IPS DF 4.7 (cell line): Measurements from ENCODE around the gene IFI27L1.

Experiments
- DNase-seq: peaks from one replicate; pipeline ENCODE4 v3.0.0-alpha.2; 2013; ENCODE audit warnings: low spot score; ENCODE audit errors: extremely low read depth

The IFI27L1 gene

DNA sequence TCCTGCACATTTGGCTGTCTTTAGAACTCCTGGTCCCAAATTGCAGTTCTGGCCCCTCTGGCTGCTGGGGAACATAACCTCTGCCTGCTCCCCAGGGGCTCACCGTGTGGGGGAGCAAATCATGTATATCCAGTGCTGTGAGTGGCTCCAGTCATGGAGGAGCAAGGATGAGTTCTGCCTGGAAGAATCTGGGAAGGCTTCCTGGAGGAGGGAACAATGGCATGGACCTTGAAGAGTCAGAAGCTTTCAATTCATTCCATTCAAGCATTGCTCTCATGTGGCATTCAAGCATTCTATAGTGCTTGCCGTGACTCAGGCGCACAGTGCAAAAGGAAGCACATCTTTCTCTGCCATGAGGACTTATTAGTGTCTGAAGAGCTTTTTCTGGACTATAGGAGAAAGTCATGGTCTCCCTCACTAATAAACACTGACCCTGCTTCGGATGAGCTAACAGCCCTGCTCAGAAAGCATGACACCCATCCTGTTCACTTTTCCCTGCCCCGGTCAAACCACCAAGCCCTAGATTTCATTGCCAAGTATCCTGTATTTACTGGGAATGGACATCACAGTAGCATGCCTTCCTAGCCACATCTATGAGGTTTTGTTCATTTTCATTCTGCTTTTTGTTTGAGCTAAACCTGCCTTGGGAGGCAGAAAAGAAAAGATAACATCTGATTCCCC lies 32.9 kb downstream of the IFI27L1 start:
- no peak for DNase-seq

DNA sequence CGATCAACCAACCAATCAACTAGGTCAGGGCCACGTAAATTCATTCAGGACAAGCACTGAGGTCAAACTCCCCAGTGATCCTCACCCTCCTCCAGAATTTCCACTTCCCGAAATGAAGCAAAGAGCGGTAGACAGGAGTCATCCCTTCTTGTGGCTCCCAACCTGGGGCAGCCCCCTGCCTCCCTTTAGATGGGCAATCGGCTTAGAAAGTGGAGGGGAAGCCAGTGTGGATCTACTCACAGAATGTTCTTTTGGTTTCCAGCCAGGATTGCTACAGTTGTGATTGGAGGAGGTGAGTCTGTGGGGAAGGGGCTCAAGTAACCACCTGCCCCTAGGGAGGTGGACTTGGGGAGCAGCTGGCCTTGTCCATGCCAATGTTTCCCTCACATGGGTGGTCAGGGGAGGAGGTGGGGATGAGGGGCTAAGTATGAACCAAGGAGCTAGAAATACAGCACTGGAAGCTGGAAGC lies 33.5 kb downstream of the IFI27L1 start:
- no peak for DNase-seq

- no peak for DNase-seq
Observed at GRCh38 chr14:94115058-94115591, 34.0 kb downstream of the IFI27L1 start.

- no peak for DNase-seq
Observed at GRCh38 chr14:94115631-94116030, 34.5 kb downstream of the IFI27L1 start.

GRCh38 chr14:94116701-94117100 lies 35.6 kb downstream of the IFI27L1 start:
- no peak for DNase-seq

GRCh38 chr14:94117856-94118255 lies 36.7 kb downstream of the IFI27L1 start:
- no peak for DNase-seq

GRCh38 chr14:94119071-94119470 lies 38.0 kb downstream of the IFI27L1 start:
- no peak for DNase-seq

DNA sequence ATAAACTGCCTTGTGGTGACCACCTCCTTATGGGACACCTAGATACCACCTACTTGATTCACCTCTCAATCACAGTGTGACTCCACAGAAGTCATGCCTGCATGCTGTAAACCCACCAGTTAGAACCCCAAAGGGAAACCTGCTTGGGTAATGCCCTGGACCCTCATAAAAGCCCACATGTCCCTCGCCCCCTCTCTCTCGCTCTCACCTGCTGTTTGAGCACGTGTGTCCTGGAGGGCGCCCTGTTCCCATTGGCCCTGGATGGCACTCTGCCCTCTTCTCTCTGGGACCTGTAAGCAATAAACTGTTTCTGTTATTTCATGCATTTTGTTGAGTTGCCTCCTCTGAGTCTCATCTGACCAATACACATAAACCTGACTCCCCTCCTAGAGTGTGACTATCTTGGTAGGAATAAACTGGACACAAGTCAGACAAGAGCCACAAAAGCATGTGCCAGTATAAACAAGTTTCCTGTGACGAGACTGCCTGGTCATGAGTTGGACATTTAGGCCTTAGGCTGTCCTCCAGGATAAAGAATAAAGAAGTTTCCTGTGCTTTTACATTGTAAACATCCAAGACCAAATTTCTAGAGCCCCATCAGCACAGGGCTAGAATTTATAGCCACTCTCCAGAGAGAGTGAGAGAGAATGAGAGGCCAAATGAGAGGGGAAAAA lies 39.7 kb downstream of the IFI27L1 start:
- DNase-seq, result no peak

- DNase-seq, result no peak
Observed at GRCh38 chr14:94121485-94121884, 40.4 kb downstream of the IFI27L1 start.

DNA sequence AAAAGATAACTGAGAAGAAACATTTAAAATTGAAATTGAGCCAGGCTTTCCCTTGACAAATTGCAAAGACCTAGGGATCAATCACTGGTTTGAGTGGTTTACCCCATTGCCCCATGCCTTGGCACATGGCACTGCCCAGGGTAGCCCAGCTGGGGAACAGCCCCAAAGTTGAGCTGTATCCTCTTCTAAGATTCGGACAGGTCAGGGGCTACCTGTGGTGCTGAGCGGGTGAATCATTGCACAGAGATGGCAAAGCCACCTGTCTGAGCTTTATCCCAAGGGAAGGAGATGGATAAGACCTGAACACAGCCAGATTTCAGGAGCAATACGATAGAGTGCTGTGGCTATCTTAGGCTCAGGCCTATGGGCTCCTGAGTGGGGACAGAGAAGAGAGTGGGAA lies 41.3 kb downstream of the IFI27L1 start:
- no peak for DNase-seq

DNA sequence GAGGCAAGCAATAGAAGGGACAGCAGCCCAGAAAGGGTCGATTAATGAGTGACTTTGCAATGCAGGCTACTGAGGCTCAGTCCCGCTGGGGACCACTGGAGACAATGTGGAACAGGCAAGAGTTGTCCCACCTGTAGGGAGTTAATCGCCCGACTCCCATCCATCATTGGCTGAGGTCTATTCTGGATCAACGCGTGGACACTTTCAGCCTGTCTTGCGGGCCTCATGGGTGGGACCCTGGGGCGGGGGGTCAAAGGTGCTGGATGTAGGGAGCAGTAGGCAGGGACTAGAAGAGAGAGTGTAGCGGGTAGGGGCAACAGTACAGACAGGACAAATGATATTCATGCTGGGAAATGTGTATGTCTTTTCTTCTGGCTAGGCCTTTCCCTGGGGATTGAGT lies 42.2 kb downstream of the IFI27L1 start:
- no peak for DNase-seq

GRCh38 chr14:94123868-94124267 lies 42.8 kb downstream of the IFI27L1 start:
- DNase-seq, result no peak

DNA sequence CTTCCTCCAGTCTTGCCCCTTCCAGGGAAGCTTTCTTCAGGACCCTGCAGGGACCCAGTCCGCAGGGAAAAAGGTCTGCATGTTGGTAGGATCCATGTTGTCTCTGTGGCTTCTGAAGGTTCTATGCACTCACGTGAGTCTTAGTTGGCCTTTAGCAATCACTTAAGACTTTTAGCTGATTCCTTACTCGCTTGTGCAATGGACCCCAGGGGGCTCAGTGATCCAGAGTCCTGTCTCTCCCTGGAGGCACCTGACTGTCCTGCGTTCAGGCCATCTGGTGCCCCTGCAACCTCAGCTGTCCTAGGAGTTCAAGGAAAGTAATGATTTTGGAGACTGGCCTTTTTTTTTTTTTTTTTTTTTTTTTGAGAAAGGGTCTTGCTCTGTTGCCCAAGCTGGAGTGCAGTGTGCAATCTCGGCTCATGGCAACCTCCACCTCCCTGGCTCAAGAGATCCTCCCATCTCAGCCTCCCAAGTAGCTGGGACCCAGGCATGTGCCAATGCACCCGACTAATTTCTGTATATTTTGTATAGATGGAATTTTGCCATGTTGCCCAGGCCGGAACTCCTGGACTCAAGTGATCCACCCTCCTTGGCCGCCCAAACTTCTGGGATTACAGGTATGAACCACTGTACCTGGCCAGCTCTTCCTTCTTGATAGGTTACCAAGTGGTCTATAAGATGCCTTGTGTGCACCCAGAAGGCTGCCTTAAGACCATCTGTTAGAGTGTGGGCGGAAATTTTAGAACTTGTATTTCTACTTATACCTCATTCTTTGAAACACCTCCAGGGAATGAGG lies 43.7 kb downstream of the IFI27L1 start:
- DNase-seq, result no peak

GRCh38 chr14:94125659-94126418 lies 44.7 kb downstream of the IFI27L1 start:
- DNase-seq, result no peak

DNA sequence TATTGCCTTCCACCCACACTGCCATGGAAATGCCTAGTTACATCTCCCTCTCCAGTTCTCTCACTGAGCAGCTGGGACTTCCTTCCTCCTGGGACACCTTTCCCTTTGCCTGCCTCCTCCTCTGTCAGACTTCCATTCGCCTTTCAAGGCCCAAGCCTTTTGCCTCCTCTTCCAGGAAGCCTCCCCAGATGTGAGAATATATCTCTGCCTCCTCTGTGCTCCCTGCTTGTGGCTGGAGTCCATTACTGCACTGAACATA lies 45.2 kb downstream of the IFI27L1 start:
- DNase-seq, result no peak

DNA sequence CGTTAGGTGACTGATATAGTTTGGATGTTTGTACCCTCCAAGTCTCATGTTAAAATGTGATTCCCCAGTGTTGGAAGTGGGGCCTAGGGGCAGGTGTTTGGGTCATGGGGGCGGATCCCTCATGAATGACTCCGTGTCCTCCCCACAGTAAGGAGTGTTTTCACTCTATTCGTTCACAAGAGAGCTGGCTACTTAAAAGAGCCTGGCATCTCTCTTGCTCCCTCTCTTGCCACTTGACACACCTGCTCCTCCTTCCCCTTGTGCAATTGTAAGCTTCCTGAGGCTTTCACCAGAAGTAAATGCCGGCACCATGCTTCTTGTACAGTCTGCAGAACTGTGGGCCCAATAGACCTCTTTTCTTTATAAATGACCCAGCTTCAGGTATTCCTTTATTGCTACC lies 45.7 kb downstream of the IFI27L1 start:
- no peak for DNase-seq

DNA sequence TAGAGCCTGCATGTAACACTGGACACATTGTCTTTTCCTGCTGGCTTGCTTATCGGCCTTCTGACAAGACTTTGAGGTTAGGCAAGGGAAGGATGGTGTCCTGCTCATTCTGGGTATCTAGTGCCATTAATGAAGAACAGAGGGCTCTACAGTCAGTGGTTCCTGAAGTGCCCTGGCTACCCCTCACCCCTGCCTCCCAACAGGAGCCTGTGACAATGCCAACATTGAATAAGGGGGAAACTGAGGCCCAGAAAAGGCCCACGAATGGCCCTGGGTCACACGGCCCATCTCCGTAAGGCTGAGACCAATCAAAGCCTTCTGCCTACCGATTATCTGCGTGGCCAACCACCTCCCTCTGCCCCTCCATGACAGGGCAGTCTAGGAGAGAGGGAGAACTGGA lies 46.2 kb downstream of the IFI27L1 start:
- no peak for DNase-seq

GRCh38 chr14:94128216-94128839 lies 47.2 kb downstream of the IFI27L1 start:
- no peak for DNase-seq

DNA sequence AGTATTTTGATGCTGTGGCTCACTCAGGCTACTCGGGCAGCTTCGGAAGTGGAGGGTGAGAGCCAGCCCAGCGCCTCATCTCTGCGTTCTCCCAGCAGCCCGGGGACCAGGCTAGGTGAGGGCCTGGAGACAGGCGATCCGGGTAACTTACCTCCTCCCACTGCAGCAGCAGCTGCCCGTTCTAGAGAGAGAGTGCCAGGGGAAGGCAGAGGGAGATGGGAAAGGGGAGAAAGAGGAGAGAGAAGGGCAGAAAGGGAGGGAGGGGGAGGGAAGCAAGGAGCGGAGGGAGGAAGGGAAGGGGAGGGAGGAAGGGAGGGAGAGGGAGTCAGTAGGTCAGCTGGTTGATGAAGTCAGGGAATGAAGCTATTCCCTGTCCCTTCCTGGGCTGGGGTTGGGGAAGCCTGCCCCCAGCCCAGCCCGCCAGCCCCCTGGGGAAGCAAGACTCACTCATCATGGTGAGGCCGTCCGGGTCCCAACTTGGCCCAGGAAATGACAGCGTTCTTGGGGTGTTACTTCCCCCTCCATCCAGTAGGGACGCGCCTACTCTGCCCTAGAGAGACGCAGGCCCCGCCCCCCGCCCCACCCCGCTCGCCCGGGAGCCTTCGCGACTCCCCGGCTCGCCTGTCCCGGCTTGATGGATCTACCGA lies 48.1 kb downstream of the IFI27L1 start, which contains the start of gene IFI27L2:
IFI27L2 (minus strand) TSS at position 494 of the 647 bp plus-strand sequence; CDS start at position 454, 40 bp downstream.
- DNase-seq, result no peak

GRCh38 chr14:94129758-94130414 lies 48.8 kb downstream of the IFI27L1 start:
- no peak for DNase-seq
